ENCODE results near the gene PIGM. TPM values are rescaled to one million over a fixed set of nuclear protein-coding genes. Genes with fewer than 3 reads are reported as not detected.

The PIGM gene
- total RNA-seq, 1 donor from 2014 or later: 7.0 TPM

DNA sequence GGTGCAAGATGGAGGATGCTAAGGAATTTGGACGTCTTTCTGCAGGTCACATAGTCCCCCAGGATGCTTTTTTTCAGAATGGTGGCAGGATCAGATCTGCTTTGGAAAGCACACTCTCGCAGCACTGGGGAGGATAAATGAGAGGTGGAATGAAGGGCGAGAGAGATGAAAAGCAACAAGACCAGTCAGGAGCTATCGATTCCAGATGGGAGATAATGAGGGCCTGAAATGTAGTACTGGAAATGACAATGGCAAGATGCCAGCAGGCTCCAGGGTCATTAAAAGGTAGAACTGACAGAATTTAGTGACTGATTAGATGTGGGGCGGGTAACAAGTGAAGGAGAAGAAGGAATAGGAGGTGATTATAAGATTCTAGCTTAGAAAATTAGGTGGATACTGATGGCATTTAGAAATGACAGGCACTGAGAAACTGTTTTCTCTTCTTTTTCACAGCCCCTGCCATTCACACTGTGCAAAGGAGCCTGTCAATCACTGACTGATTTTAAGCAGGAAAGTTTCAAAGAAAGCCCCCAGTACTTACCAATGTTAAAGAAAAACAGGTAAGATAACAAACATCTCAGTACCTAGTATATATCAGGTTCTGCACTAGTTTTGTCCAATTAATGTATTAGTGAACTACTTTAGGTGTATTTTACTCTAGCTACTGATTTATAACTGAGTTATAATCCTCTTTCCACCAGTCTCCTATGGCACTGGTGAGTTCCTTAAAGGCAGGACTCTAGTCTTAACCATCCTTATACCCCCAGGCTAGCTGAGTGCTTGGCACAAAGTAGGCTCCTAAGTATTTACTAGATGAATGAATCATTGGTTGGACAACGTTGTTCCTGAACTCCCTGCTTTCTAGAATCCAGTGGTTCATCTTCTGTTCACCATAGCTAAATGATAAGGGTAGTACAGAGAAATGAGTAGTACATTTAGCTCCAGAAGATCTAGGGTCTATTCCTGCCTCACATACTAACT, 9.2 kb downstream of the PIGM start:
- FAIRE-seq: no peak
- TF ChIP-seq, protein P1, sequence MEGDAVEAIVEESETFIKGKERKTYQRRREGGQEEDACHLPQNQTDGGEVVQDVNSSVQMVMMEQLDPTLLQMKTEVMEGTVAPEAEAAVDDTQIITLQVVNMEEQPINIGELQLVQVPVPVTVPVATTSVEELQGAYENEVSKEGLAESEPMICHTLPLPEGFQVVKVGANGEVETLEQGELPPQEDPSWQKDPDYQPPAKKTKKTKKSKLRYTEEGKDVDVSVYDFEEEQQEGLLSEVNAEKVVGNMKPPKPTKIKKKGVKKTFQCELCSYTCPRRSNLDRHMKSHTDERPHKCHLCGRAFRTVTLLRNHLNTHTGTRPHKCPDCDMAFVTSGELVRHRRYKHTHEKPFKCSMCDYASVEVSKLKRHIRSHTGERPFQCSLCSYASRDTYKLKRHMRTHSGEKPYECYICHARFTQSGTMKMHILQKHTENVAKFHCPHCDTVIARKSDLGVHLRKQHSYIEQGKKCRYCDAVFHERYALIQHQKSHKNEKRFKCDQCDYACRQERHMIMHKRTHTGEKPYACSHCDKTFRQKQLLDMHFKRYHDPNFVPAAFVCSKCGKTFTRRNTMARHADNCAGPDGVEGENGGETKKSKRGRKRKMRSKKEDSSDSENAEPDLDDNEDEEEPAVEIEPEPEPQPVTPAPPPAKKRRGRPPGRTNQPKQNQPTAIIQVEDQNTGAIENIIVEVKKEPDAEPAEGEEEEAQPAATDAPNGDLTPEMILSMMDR (IDR thresholded peaks at IDR 0.05; ENCODE audit: insufficient read depth, low read depth, low read length): no peak
- no peak for TF ChIP-seq EZH2 (IDR thresholded peaks at IDR 0.05; ENCODE audit: insufficient read depth, low read length)

DNA sequence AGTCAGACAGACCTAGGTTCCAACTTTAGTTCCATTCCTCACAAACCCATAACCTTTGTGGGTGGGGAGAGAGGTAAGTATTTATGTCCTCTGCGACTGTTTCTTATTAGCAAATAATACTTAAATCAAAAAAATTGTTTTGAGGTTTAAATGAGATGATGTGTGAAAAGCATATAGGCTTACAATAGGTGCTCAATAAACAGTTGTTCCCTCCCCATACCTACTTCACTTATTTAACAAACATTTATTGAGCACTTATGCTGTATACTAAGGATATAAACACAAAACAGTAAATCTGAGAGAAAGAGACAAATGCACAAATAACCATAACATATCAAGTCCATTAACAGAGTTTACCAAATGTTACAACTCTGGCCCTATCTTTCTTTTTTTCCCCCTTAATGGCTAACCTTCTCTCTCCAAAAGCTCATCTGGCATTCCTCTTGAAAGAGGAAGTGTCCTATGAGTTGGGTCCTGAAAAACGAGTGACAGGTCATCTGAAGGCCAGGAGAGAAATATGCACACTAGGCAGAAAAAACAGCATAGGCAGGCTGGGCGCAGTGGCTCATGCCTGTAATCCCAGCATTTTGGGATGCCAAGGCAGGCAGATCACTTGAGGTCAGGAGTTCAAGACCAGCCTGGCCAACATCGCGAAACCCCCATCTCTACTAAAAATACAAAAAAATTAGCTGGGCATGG, 10.3 kb downstream of the PIGM start:
- no peak overlapping the region for H3K27ac ChIP-seq (ENCODE audit: low read depth, low read length)
- Mint-ChIP-seq H3K4me1 (ENCODE audit: low read depth, unreplicated experiment) (peaks cover 18% of the 10 kb centered on the region), H3K27me3 (ENCODE audit: low read depth, unreplicated experiment) (no peaks in the 10 kb centered on the region), H3K36me3 (ENCODE audit: low read depth, unreplicated experiment) (no peaks in the 10 kb centered on the region), H3K27ac (ENCODE audit: unreplicated experiment) (no peak overlapping the region), H3K4me3 (ENCODE audit: unreplicated experiment) (no peak overlapping the region), H3K9me3 (ENCODE audit: unreplicated experiment) (peaks cover 2% of the 10 kb centered on the region)
- no peak overlapping the region for H2AFZ ChIP-seq (ENCODE audit: low read depth, low read length)
- no peak for DNase-seq (ENCODE audit: low read depth)
- no peaks in the 10 kb centered on the region for H3K9me3 ChIP-seq (ENCODE audit: insufficient read depth, low read depth, low read length)
- H3K9ac ChIP-seq (ENCODE audit: low read length): no peak overlapping the region
- H3K36me3 ChIP-seq (ENCODE audit: insufficient read depth, low read length): no peaks in the 10 kb centered on the region
- H3K4me3 ChIP-seq (ENCODE audit: insufficient read depth, low read depth, low read length): no peak overlapping the region
- no peaks in the 10 kb centered on the region for H3K79me2 ChIP-seq (ENCODE audit: insufficient read depth, low read length)
- FAIRE-seq: no peak
- no peaks in the 10 kb centered on the region for H3K4me1 ChIP-seq (ENCODE audit: insufficient read depth, low read length)
- H4K20me1 ChIP-seq (ENCODE audit: insufficient read depth, low read length): no peaks in the 10 kb centered on the region
- TF ChIP-seq, protein P1 (IDR thresholded peaks at IDR 0.05; ENCODE audit: insufficient read depth, low read depth, low read length): no peak
- TF ChIP-seq EZH2 (IDR thresholded peaks at IDR 0.05; ENCODE audit: insufficient read depth, low read length): no peak
- H3K4me2 ChIP-seq (ENCODE audit: low read length): no peak overlapping the region
- H3K27me3 ChIP-seq (ENCODE audit: insufficient read depth, low read length): peaks cover 6% of the 10 kb centered on the region

More for the DNA sequence above, 9.2 kb downstream of the PIGM start:
- peaks cover 6% of the 10 kb centered on the region for H3K27me3 ChIP-seq (ENCODE audit: insufficient read depth, low read length)
- no peak overlapping the region for H3K27ac Mint-ChIP-seq (ENCODE audit: unreplicated experiment)
- no peak overlapping the region for H3K9ac ChIP-seq (ENCODE audit: low read length)
- H3K9me3 ChIP-seq (ENCODE audit: insufficient read depth, low read depth, low read length): no peaks in the 10 kb centered on the region
- no peak overlapping the region for H3K4me2 ChIP-seq (ENCODE audit: low read length)
- H3K4me3 ChIP-seq (ENCODE audit: insufficient read depth, low read depth, low read length): no peak overlapping the region
- H4K20me1 ChIP-seq (ENCODE audit: insufficient read depth, low read length): peaks cover 3% of the 10 kb centered on the region
- peaks cover 18% of the 10 kb centered on the region for H3K4me1 Mint-ChIP-seq (ENCODE audit: low read depth, unreplicated experiment)
- no peak for DNase-seq (ENCODE audit: low read depth)
- no peaks in the 10 kb centered on the region for H3K36me3 Mint-ChIP-seq (ENCODE audit: low read depth, unreplicated experiment)
- no peaks in the 10 kb centered on the region for H3K27me3 Mint-ChIP-seq (ENCODE audit: low read depth, unreplicated experiment)
- no peaks in the 10 kb centered on the region for H3K36me3 ChIP-seq (ENCODE audit: insufficient read depth, low read length)
- H3K4me1 ChIP-seq (ENCODE audit: insufficient read depth, low read length): no peaks in the 10 kb centered on the region
- H3K4me3 Mint-ChIP-seq (ENCODE audit: unreplicated experiment): no peak overlapping the region
- peaks cover 2% of the 10 kb centered on the region for H3K9me3 Mint-ChIP-seq (ENCODE audit: unreplicated experiment)
- H3K79me2 ChIP-seq (ENCODE audit: insufficient read depth, low read length): no peaks in the 10 kb centered on the region
- no peak overlapping the region for H2AFZ ChIP-seq (ENCODE audit: low read depth, low read length)
- H3K27ac ChIP-seq (ENCODE audit: low read depth, low read length): no peak overlapping the region

All from astrocyte (in vitro differentiated cells and primary cell).